ENCODE data around the gene SYNDIG1.

Gene SYNDIG1

DNA sequence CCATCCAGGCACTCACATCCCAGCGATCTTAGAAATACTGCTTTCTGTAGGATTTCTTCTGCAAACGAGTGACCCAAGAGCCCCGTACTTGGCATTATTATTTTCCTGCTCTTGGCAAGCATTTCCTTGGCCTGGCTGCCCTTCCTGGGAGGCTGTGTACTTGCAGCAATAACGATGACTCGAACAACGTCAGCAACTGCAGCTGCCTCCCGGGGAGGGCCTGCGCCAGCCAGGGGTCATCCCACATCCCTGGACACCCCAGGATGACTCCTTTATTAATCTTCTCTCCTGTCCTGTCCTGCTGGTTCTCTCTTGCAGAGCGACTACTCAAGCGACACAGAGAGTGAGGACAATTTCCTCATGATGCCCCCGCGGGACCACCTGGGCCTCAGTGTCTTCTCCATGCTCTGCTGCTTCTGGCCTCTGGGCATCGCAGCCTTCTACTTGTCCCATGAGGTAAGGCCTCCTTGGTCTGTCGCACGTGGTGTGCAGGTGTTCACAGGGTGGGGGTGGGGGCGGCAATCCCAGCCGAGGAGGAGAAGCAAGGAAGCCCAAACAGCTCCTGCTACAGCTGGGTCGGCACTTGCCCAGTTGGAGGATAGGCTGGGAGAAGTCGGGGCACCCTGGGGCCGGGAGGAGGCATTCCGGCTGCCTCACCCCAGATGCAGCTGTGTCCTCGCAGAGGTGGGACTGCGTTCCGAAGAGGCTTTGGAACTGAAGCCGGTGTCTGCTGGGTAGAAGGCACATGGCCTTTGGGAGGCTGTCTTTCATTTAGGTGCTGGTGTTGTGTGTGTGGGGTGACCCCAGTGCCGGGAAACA, 115.3 kb downstream of the SYNDIG1 start:
- ChIA-PET POLR2A (no interaction called here), CTCF (no interaction called here)
- no peak for TF ChIP-seq FOXK2 (IDR thresholded peaks at IDR 0.05)
- no peak for TF ChIP-seq ARNT (IDR thresholded peaks at IDR 0.05)
- TF ChIP-seq ZNF384 (IDR thresholded peaks at IDR 0.05): no peak
- no peak for TF ChIP-seq TARDBP (IDR thresholded peaks at IDR 0.05)
- TF ChIP-seq SP1 (IDR thresholded peaks at IDR 0.05): no peak
- no peak for TF ChIP-seq NFRKB (IDR thresholded peaks at IDR 0.05)
- no peak for TF ChIP-seq LEF1 (IDR thresholded peaks at IDR 0.05; ENCODE audit: borderline replicate concordance)
- TF ChIP-seq SUZ12 (IDR thresholded peaks at IDR 0.05): no peak
- no peak for TF ChIP-seq ELF4 (IDR thresholded peaks at IDR 0.05)
- TF ChIP-seq L3MBTL2 (conservative IDR thresholded peaks at IDR 0.05): no peak
- TF ChIP-seq HDGF (IDR thresholded peaks at IDR 0.05; ENCODE audit: borderline replicate concordance): no peak
- TF ChIP-seq FOXA1 (IDR thresholded peaks at IDR 0.05): no peak
- TF ChIP-seq PKNOX1 (IDR thresholded peaks at IDR 0.05): no peak
- TF ChIP-seq FOXM1 (IDR thresholded peaks at IDR 0.05; ENCODE audit: borderline replicate concordance): no peak
- no peak for TF ChIP-seq CTBP1 (IDR thresholded peaks at IDR 0.05; ENCODE audit: borderline replicate concordance)
- no peak for TF ChIP-seq BHLHE40 (IDR thresholded peaks at IDR 0.05; ENCODE audit: borderline replicate concordance)
- no peak for DNase-seq (ENCODE audit: extremely low spot score)

DNA sequence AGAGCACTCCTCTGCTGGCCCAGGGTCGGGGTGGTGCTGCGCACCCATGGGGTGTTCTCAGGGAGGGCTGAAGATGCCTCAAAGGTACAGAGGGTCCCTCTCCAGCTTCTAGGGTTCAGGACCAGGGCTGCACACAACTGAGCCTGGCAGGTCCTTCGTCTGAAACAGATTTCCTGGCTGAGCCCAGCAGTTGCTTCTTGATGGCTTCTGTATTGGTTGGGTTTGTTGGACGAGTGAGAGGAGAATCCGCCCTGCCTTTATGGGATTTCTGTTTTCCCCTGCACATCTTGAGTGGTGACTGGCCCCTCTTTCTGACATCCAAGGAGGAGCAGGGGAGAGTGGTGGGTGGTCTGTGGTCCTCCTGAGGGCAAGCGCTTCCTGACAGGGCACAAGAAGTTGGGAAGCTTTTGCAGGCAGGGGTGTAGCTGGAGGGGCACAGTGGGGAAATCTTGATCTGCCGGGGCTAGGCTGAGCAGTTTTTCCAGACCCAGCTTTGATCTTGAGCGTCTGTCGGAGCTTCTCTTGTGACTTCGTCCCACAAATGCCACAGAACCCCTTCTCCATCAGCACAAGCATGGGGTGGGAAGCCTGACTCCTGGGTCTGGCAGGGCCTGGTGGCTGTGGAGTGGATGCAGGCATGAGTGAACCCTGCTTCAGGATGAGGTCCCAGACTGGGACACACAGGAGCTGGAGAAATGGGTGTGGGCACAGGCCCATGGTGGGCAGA, 116.5 kb downstream of the SYNDIG1 start:
- DNase-seq (ENCODE audit: extremely low spot score): no peak
- CTCF ChIA-PET: no interaction called here

DNA sequence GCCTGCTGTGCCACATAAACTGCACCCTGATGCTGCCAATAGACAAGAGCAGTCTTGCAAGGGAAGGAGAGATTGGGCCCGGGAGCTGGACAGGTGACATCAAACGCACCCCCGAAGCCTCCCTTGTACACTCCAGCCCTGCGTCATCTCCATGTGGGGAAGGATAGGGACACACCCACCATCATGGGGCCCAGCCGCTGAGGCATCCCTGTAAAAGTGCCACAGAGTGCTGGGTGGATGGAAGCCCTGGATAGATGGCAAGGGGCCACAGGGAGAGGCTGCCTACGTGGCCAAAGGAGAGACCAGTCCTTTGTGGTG, 117.1 kb downstream of the SYNDIG1 start:
- no peak for DNase-seq (ENCODE audit: extremely low spot score)
- ChIA-PET POLR2A (no interaction called here), CTCF (no interaction called here)
- TF ChIP-seq FOXA1 (IDR thresholded peaks at IDR 0.05) (no peak), BHLHE40 (IDR thresholded peaks at IDR 0.05; ENCODE audit: borderline replicate concordance) (no peak), L3MBTL2 (conservative IDR thresholded peaks at IDR 0.05) (no peak), TARDBP (IDR thresholded peaks at IDR 0.05) (no peak), LEF1 (IDR thresholded peaks at IDR 0.05; ENCODE audit: borderline replicate concordance) (no peak), ELF4 (IDR thresholded peaks at IDR 0.05) (no peak)

More for the DNA sequence above, 116.5 kb downstream of the SYNDIG1 start:
- POLR2A ChIA-PET: no interaction called here
- TF ChIP-seq LEF1 (IDR thresholded peaks at IDR 0.05; ENCODE audit: borderline replicate concordance): no peak
- no peak for TF ChIP-seq HDGF (IDR thresholded peaks at IDR 0.05; ENCODE audit: borderline replicate concordance)
- TF ChIP-seq FOXK2 (IDR thresholded peaks at IDR 0.05): no peak
- no peak for TF ChIP-seq SUZ12 (IDR thresholded peaks at IDR 0.05)
- no peak for TF ChIP-seq ELF4 (IDR thresholded peaks at IDR 0.05)
- no peak for TF ChIP-seq L3MBTL2 (conservative IDR thresholded peaks at IDR 0.05)
- no peak for TF ChIP-seq PKNOX1 (IDR thresholded peaks at IDR 0.05)
- TF ChIP-seq SP1 (IDR thresholded peaks at IDR 0.05): no peak
- TF ChIP-seq BHLHE40 (IDR thresholded peaks at IDR 0.05; ENCODE audit: borderline replicate concordance): no peak
- no peak for TF ChIP-seq NFRKB (IDR thresholded peaks at IDR 0.05)
- no peak for TF ChIP-seq ARNT (IDR thresholded peaks at IDR 0.05)
- no peak for TF ChIP-seq ZNF384 (IDR thresholded peaks at IDR 0.05)
- TF ChIP-seq FOXM1 (IDR thresholded peaks at IDR 0.05; ENCODE audit: borderline replicate concordance): no peak
- no peak for TF ChIP-seq CTBP1 (IDR thresholded peaks at IDR 0.05; ENCODE audit: borderline replicate concordance)
- no peak for TF ChIP-seq FOXA1 (IDR thresholded peaks at IDR 0.05)
- TF ChIP-seq TARDBP (IDR thresholded peaks at IDR 0.05): no peak

DNA sequence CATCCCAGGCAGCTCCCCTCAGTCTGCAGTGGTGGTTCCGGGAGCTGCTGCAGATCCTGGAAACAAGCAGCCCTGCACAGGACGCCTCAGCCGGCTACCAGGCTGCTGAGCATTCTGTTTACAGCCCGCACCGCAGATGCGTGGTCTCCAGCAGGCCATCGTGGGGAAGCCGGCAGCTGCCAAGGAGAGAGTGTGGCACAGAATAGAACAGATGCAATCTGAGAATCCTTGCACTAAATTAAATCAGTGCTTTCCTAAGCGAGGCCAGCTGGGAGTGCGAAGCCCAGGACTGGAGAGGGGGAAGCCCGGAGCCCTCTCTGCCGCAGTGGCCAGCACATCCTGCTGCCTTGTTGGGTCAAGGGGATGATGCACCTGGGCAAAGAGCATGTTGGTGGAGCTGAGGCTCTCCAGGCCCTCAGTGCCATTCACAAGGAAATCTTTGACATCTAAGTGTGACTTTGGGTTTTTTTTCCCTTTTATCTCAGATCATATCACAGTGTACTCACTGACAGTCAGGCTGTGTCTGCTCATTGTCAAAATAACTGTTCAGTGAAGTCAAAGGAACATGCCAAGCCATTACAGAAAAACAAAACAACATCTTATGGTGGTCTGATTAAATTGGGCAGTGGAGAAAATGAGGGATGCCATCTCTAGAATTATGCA, 118.1 kb downstream of the SYNDIG1 start:
- ChIA-PET CTCF (no interaction called here), POLR2A (no interaction called here)
- DNase-seq (ENCODE audit: extremely low spot score): no peak
- TF ChIP-seq SP1 (IDR thresholded peaks at IDR 0.05): no peak

GRCh38 chr20:24588047-24588635, 118.7 kb downstream of the SYNDIG1 start:
- no peak for DNase-seq (ENCODE audit: extremely low spot score)
- POLR2A ChIA-PET: no interaction called here
- CTCF ChIA-PET: no interaction called here
- TF ChIP-seq BHLHE40 (IDR thresholded peaks at IDR 0.05; ENCODE audit: borderline replicate concordance) (no peak), TARDBP (IDR thresholded peaks at IDR 0.05) (no peak), ELF4 (IDR thresholded peaks at IDR 0.05) (no peak), FOXM1 (IDR thresholded peaks at IDR 0.05; ENCODE audit: borderline replicate concordance) (no peak), PKNOX1 (IDR thresholded peaks at IDR 0.05) (no peak), SP1 (IDR thresholded peaks at IDR 0.05) (no peak), L3MBTL2 (conservative IDR thresholded peaks at IDR 0.05) (no peak), HDGF (IDR thresholded peaks at IDR 0.05; ENCODE audit: borderline replicate concordance) (no peak), ZNF384 (IDR thresholded peaks at IDR 0.05) (no peak), SUZ12 (IDR thresholded peaks at IDR 0.05) (no peak), LEF1 (IDR thresholded peaks at IDR 0.05; ENCODE audit: borderline replicate concordance) (no peak), FOXA1 (IDR thresholded peaks at IDR 0.05) (no peak)
